Mucosa of descending colon (tissue), 3 donors: ENCODE measurements around the gene NR3C2. TPM values are rescaled to one million over a fixed set of nuclear protein-coding genes. Genes with fewer than 3 reads are reported as not detected.

Experiments
- ATAC-seq: fragments of 200-7000 bp; cut with Tn5 transposase; one replicate; pipeline ENCODE4 v1.9.1; 2020; ENCODE audit warnings: mild to moderate bottlenecking, moderate library complexity
- DNase-seq, 3 donors: peaks; one replicate each; pipeline ENCODE4 v3.0.0-alpha.2; 2020
- H3K36me3 ChIP-seq: fragments of 200-600 bp; one replicate; pipeline ENCODE4 v1.8.0; 2021; ENCODE audit warnings: low read depth, mild to moderate bottlenecking
- H3K4me1 ChIP-seq: fragments of 200-600 bp; one replicate; pipeline ENCODE4 v1.8.0; 2021; ENCODE audit warnings: low read depth, mild to moderate bottlenecking
- H3K4me3 ChIP-seq: fragments of 200-600 bp; one replicate; pipeline ENCODE4 v1.8.0; 2021; ENCODE audit warnings: mild to moderate bottlenecking
- H3K9me3 ChIP-seq: fragments of 200-600 bp; one replicate; pipeline ENCODE4 v1.8.0; 2021; ENCODE audit warnings: mild to moderate bottlenecking
- CTCF ChIP-seq: fragments of 200-600 bp; IDR thresholded peaks from one replicate; pipeline ENCODE4 v1.8.0; 2022; ENCODE audit warnings: antibody characterized with exemption, mild to moderate bottlenecking
- intact Hi-C, 2 donors: fragments of 100-400 bp; cut with DNase I in 1 of 2; cut with micrococcal nuclease in 1 of 2; formaldehyde crosslinking; loops; one replicate each; pipeline versions ENCODE4 v1.11.0 to v1.11.1; 2022; cut with DNase I, micrococcal nuclease
- total RNA-seq, 3 donors: library from RNA; stranded (reverse); fragmentation: NEBNext Ultra II Directional in 2 of 3; extraction: Animal tissue kit (Norgen Biotek cat#: 25700) in 2 of 3; gene quantifications; one replicate each; pipeline versions ENCODE4 v1.2.1 to v1.2.4, GENCODE V29; 2021 to 2023
- donor health status: DM: no; HTN: no; CAD: no; lungs with moderate emphysema.
- donor health status: DM: no; HTN: no; CAD: no.
- donor health status: DM: no; HTN: yes; CAD: no.

Gene NR3C2
- total RNA-seq, 3 donors from 2014 or later, result 86.5 to 205 (median 108) TPM

- DNase-seq (no peak), ATAC-seq (no peak)
- intact Hi-C loops, result no loop called here
- Histone ChIP-seq H3K9me3 (no peaks in the 10 kb centered on the region), H3K4me3 (no peak overlapping the region), H3K36me3 (no peaks in the 10 kb centered on the region), H3K4me1 (no peaks in the 10 kb centered on the region)
- TF ChIP-seq CTCF, result no peak
These were observed 373.9 kb downstream of the NR3C2 start for GRCh38 chr4:148068065-148068911.

- intact Hi-C loops, result no loop called here
- H3K4me1 ChIP-seq, result no peaks in the 10 kb centered on the region
- DNase-seq, result no peak
- H3K9me3 ChIP-seq, result no peaks in the 10 kb centered on the region
- no peak for ATAC-seq
- TF ChIP-seq CTCF, result no peak
- H3K36me3 ChIP-seq, result no peaks in the 10 kb centered on the region
- H3K4me3 ChIP-seq, result no peak overlapping the region
These were observed 374.8 kb downstream of the NR3C2 start for GRCh38 chr4:148067301-148067916.

GRCh38 chr4:148065075-148065474, 377.1 kb downstream of the NR3C2 start:
- intact Hi-C loops, result no loop called here
- H3K4me1 ChIP-seq, result no peaks in the 10 kb centered on the region
- no peaks in the 10 kb centered on the region for H3K9me3 ChIP-seq
- DNase-seq (no peak), ATAC-seq (no peak)
- no peak for TF ChIP-seq CTCF
- H3K4me3 ChIP-seq, result no peak overlapping the region
- no peaks in the 10 kb centered on the region for H3K36me3 ChIP-seq

DNA sequence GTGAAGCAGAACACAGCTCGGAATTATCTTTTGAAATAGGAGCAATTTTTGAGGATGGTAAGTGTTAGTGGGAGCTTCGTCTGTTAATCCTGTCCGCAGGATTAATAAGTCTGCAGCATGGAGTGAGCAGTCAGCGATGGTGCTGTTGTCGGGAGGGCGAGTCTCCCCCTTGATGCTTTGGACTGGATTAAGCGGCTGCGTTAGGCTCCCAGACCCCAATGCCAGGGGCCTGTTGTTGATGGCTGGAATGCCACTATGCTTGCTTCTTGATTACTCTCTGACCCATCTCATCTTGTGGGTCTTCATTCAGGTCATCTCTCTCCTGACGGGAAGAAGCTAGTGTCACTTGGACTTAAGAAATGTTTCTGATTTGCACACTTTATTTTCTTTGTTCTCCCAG, 377.8 kb downstream of the NR3C2 start:
- no peak overlapping the region for H3K4me3 ChIP-seq
- no peaks in the 10 kb centered on the region for H3K4me1 ChIP-seq
- intact Hi-C loops, result no loop called here
- DNase-seq (no peak), ATAC-seq (no peak)
- no peaks in the 10 kb centered on the region for H3K9me3 ChIP-seq
- H3K36me3 ChIP-seq, result no peaks in the 10 kb centered on the region
- TF ChIP-seq CTCF, result no peak

- H3K4me1 ChIP-seq, result no peaks in the 10 kb centered on the region
- no peaks in the 10 kb centered on the region for H3K36me3 ChIP-seq
- no peaks in the 10 kb centered on the region for H3K9me3 ChIP-seq
- no peak overlapping the region for H3K4me3 ChIP-seq
- TF ChIP-seq CTCF, result no peak
- ATAC-seq (no peak), DNase-seq (no peak)
- intact Hi-C loops, result no loop called here
These were observed 379.8 kb downstream of the NR3C2 start for GRCh38 chr4:148062301-148062950.
